ENCODE measurements around the gene TXNDC16. TPM values are rescaled to one million over a fixed set of nuclear protein-coding genes. Genes with fewer than 3 reads are reported as not detected.

Gene TXNDC16
- total RNA-seq, 1 donor from 2014 or later, result 11.5 TPM

- peaks cover 5% of the 10 kb centered on the region for H3K4me1 Mint-ChIP-seq
- no peak for TF ChIP-seq CTCF (conservative IDR thresholded peaks at IDR 0.05)
- no peaks in the 10 kb centered on the region for H3K9me3 Mint-ChIP-seq
- H3K27ac Mint-ChIP-seq (ENCODE audit: unreplicated experiment), result no peak overlapping the region
- no peak overlapping the region for H3K4me3 Mint-ChIP-seq
- no peaks in the 10 kb centered on the region for H3K27me3 Mint-ChIP-seq (ENCODE audit: low read depth)
- no peak for DNase-seq (ENCODE audit: low read depth, low spot score)
- peaks cover 2% of the 10 kb centered on the region for H3K36me3 Mint-ChIP-seq (ENCODE audit: low read depth)
Observed at GRCh38 chr14:52434955-52435354, 117.3 kb downstream of the TXNDC16 start.

- peaks cover 5% of the 10 kb centered on the region for H3K4me1 Mint-ChIP-seq
- no peaks in the 10 kb centered on the region for H3K36me3 Mint-ChIP-seq (ENCODE audit: low read depth)
- no peak for DNase-seq (ENCODE audit: low read depth, low spot score)
- H3K27me3 Mint-ChIP-seq (ENCODE audit: low read depth), result no peaks in the 10 kb centered on the region
- H3K4me3 Mint-ChIP-seq, result no peak overlapping the region
- no peak overlapping the region for H3K27ac Mint-ChIP-seq (ENCODE audit: unreplicated experiment)
- no peak for TF ChIP-seq CTCF (conservative IDR thresholded peaks at IDR 0.05)
- no peaks in the 10 kb centered on the region for H3K9me3 Mint-ChIP-seq
Observed at GRCh38 chr14:52430474-52430873, 121.8 kb downstream of the TXNDC16 start.

GRCh38 chr14:52429451-52429850 is 122.9 kb downstream of the TXNDC16 start:
- Mint-ChIP-seq H3K9me3 (no peaks in the 10 kb centered on the region), H3K27me3 (ENCODE audit: low read depth) (no peaks in the 10 kb centered on the region), H3K27ac (ENCODE audit: unreplicated experiment) (no peak overlapping the region), H3K4me3 (no peak overlapping the region), H3K36me3 (ENCODE audit: low read depth) (no peaks in the 10 kb centered on the region), H3K4me1 (peaks cover 1% of the 10 kb centered on the region)
- DNase-seq (ENCODE audit: low read depth, low spot score), result no peak
- TF ChIP-seq CTCF (conservative IDR thresholded peaks at IDR 0.05), result no peak

GRCh38 chr14:52427460-52427859 is 124.8 kb downstream of the TXNDC16 start:
- Mint-ChIP-seq H3K9me3 (no peaks in the 10 kb centered on the region), H3K4me3 (no peak overlapping the region)
- no peak for TF ChIP-seq CTCF (conservative IDR thresholded peaks at IDR 0.05)

GRCh38 chr14:52422650-52423356 is 129.5 kb downstream of the TXNDC16 start:
- Mint-ChIP-seq H3K4me1 (no peaks in the 10 kb centered on the region), H3K27ac (ENCODE audit: unreplicated experiment) (no peak overlapping the region), H3K27me3 (ENCODE audit: low read depth) (no peaks in the 10 kb centered on the region), H3K4me3 (no peak overlapping the region), H3K36me3 (ENCODE audit: low read depth) (no peaks in the 10 kb centered on the region), H3K9me3 (no peaks in the 10 kb centered on the region)
- DNase-seq (ENCODE audit: low read depth, low spot score), result no peak
- no peak for TF ChIP-seq CTCF (conservative IDR thresholded peaks at IDR 0.05)

More at GRCh38 chr14:52427460-52427859, 124.8 kb downstream of the TXNDC16 start:
- H3K4me1 Mint-ChIP-seq, result no peaks in the 10 kb centered on the region
- H3K36me3 Mint-ChIP-seq (ENCODE audit: low read depth), result no peaks in the 10 kb centered on the region
- DNase-seq (ENCODE audit: low read depth, low spot score), result no peak
- no peaks in the 10 kb centered on the region for H3K27me3 Mint-ChIP-seq (ENCODE audit: low read depth)
- no peak overlapping the region for H3K27ac Mint-ChIP-seq (ENCODE audit: unreplicated experiment)
